ENCODE measurements around the gene NADK2. TPM values are rescaled to one million over a fixed set of nuclear protein-coding genes. Genes with fewer than 3 reads are reported as not detected.

Gene NADK2
- total and polyA plus RNA-seq, 2 experiments from 2014 or later, result 13.2 to 41.2 TPM

DNA sequence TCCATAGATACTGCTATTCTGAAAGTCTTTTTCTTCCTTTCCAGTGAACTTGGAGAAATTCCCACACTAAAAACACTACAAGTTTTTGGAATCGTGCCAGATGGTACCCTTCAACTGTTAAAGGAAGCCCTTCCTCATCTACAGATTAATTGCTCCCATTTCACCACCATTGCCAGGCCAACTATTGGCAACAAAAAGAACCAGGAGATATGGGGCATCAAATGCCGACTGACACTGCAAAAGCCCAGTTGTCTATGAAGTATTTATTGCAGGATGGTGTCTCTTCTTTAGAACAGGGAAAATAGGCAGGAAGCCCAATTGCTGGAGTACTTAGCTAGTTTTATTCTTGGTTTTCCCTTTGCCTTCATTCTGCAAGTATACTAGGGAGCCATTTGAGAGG is 60.0 kb downstream of the NADK2 start:
- Histone ChIP-seq H3K9ac (no peak overlapping the region), H3K4me1 (ENCODE audit: insufficient read depth) (no peaks in the 10 kb centered on the region), H2AFZ (no peak overlapping the region), H3K9me3 (ENCODE audit: low read depth) (no peaks in the 10 kb centered on the region), H3K4me3 (no peak overlapping the region), H3K36me3 (ENCODE audit: low read depth) (peaks cover 53% of the 10 kb centered on the region), H3K79me2 (ENCODE audit: insufficient read depth) (no peaks in the 10 kb centered on the region), H4K20me1 (ENCODE audit: insufficient read depth) (no peaks in the 10 kb centered on the region), H3K4me2 (ENCODE audit: unreplicated experiment) (no peak overlapping the region), H3K27ac (no peak overlapping the region), H3K9me2 (ENCODE audit: insufficient read depth) (no peaks in the 10 kb centered on the region), H3K27me3 (replicated peaks; ENCODE audit: insufficient read depth) (no peaks in the 10 kb centered on the region), H3F3A (ENCODE audit: insufficient read depth) (no peaks in the 10 kb centered on the region; the same call in 1 of the 2 replicates)
- WGBS, 2 experiments (ENCODE audit: low coverage in 1 of 2, low lambda C conversion rate in 2 of 2, missing lambda C conversion rate in 2 of 2), result 94 to 100% methylated on average over 2 of the region's 2 CpGs
- DNase-seq, result no peak
- in situ Hi-C loops (cut with MboI), result no loop called here
- TF ChIP-seq EZH2 (IDR thresholded peaks at IDR 0.05; ENCODE audit: insufficient read depth, poor library complexity, severe bottlenecking) (no peak), EZH2phosphoT487 (IDR thresholded peaks at IDR 0.05; ENCODE audit: insufficient read depth, low read depth) (no peak)

DNA sequence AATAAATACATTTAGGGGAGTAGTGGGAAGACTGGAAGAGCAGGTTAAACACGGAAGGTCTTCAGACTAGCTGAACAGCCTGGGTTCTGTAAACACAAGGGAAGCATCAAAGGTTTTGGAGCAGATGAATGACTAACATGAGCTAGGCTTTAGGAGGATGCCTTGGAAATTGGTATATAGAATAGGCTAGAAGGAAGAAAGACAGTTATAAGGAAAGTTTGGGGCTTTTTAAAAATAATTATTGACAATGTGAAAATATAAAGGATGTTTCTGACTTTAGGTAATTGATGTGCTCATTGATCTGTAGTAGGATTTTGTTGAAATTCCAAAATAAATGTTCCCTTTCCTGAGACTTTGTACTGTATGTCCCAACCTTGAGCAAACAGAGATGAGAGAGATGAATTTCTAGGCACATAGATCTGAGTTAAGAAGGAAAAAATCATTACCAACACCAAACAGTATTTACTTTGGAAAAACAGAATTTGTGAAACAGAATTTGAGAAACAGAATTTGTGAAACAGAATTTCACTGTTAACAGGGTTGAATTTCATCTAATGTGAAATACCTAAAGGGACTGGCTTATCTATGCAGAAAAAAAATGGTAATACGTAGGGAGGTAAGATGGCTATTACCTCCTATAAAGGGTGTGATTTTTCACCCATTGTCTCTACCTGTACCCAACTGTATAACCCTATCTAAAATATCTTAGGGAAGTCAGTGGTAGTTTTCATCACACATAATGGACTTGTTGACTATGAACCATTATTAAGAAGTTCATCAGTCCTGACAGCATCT is 61.0 kb downstream of the NADK2 start:
- Histone ChIP-seq H2AFZ (no peak overlapping the region), H3K9ac (no peak overlapping the region), H3K4me3 (no peak overlapping the region), H3K79me2 (ENCODE audit: insufficient read depth) (no peaks in the 10 kb centered on the region), H3K4me1 (ENCODE audit: insufficient read depth) (no peaks in the 10 kb centered on the region), H3K36me3 (ENCODE audit: low read depth) (peaks cover 60% of the 10 kb centered on the region), H3K9me2 (ENCODE audit: insufficient read depth) (no peaks in the 10 kb centered on the region), H3K4me2 (ENCODE audit: unreplicated experiment) (no peak overlapping the region), H3K27ac (no peak overlapping the region), H3F3A (ENCODE audit: insufficient read depth) (no peaks in the 10 kb centered on the region; the same call in 1 of the 2 replicates), H3K9me3 (ENCODE audit: low read depth) (no peaks in the 10 kb centered on the region), H3K27me3 (replicated peaks; ENCODE audit: insufficient read depth) (no peaks in the 10 kb centered on the region), H4K20me1 (ENCODE audit: insufficient read depth) (no peaks in the 10 kb centered on the region)
- DNase-seq, result no peak
- WGBS, 2 experiments (ENCODE audit: low coverage in 1 of 2, low lambda C conversion rate in 2 of 2, missing lambda C conversion rate in 2 of 2), result 98 to 100% methylated on average over 2 of the region's 2 CpGs
- TF ChIP-seq EZH2phosphoT487 (IDR thresholded peaks at IDR 0.05; ENCODE audit: insufficient read depth, low read depth), result no peak
- TF ChIP-seq EZH2 (IDR thresholded peaks at IDR 0.05; ENCODE audit: insufficient read depth, poor library complexity, severe bottlenecking), result no peak
- in situ Hi-C loops (cut with MboI), result no loop called here

DNA sequence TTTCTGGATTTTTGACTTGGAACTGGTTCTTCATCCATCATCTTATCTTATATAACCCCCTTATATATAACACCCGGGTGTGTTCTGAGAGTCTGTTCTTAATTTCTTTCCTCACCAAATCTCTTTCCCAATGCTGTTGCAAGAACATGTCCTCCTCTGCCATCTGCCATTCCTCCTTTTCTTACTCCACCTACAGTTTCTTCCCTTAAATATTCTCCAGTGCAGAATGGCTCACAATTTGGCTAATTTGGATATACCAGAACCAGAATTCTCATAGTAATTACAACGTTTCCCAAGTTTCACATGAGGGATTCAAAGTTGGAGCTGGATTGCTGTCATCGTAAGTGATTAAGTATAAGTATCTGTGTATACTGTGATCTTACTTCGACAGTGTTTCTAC is 61.8 kb downstream of the NADK2 start:
- TF ChIP-seq EZH2phosphoT487 (IDR thresholded peaks at IDR 0.05; ENCODE audit: insufficient read depth, low read depth), result no peak
- TF ChIP-seq EZH2 (IDR thresholded peaks at IDR 0.05; ENCODE audit: insufficient read depth, poor library complexity, severe bottlenecking), result no peak
- no peaks in the 10 kb centered on the region for H3K9me2 ChIP-seq (ENCODE audit: insufficient read depth)
- H3K9me3 ChIP-seq (ENCODE audit: low read depth), result no peaks in the 10 kb centered on the region
- H2AFZ ChIP-seq, result no peak overlapping the region
- no peak overlapping the region for H3K27ac ChIP-seq
- H3K4me3 ChIP-seq, result no peak overlapping the region
- peaks cover 65% of the 10 kb centered on the region for H3K36me3 ChIP-seq (ENCODE audit: low read depth)
- H3K4me1 ChIP-seq (ENCODE audit: insufficient read depth), result no peaks in the 10 kb centered on the region
- in situ Hi-C loops (cut with MboI), result no loop called here
- no peak overlapping the region for H3K9ac ChIP-seq
- H3F3A ChIP-seq (ENCODE audit: insufficient read depth), result no peaks in the 10 kb centered on the region; the same call in 1 of the 2 replicates
- H4K20me1 ChIP-seq (ENCODE audit: insufficient read depth), result no peaks in the 10 kb centered on the region
- H3K27me3 ChIP-seq (replicated peaks; ENCODE audit: insufficient read depth), result no peaks in the 10 kb centered on the region
- no peak for DNase-seq
- H3K79me2 ChIP-seq (ENCODE audit: insufficient read depth), result no peaks in the 10 kb centered on the region
- H3K4me2 ChIP-seq (ENCODE audit: unreplicated experiment), result no peak overlapping the region
- WGBS, 2 experiments (ENCODE audit: low coverage in 1 of 2, low lambda C conversion rate in 2 of 2, missing lambda C conversion rate in 2 of 2), result 96% methylated on average over 4 of the region's 4 CpGs

- H4K20me1 ChIP-seq (ENCODE audit: insufficient read depth), result no peaks in the 10 kb centered on the region
- H3F3A ChIP-seq (ENCODE audit: insufficient read depth), result no peaks in the 10 kb centered on the region; the same call in 1 of the 2 replicates
- H3K27ac ChIP-seq, result no peak overlapping the region
- H2AFZ ChIP-seq, result no peak overlapping the region
- H3K27me3 ChIP-seq (replicated peaks; ENCODE audit: insufficient read depth), result no peaks in the 10 kb centered on the region
- H3K4me3 ChIP-seq, result no peak overlapping the region
- no peak overlapping the region for H3K9ac ChIP-seq
- H3K36me3 ChIP-seq (ENCODE audit: low read depth), result peaks cover 71% of the 10 kb centered on the region
- H3K4me2 ChIP-seq (ENCODE audit: unreplicated experiment), result no peak overlapping the region
- in situ Hi-C loops (cut with MboI), result no loop called here
- no peak for DNase-seq
- no peaks in the 10 kb centered on the region for H3K9me2 ChIP-seq (ENCODE audit: insufficient read depth)
- no peaks in the 10 kb centered on the region for H3K9me3 ChIP-seq (ENCODE audit: low read depth)
- TF ChIP-seq EZH2 (IDR thresholded peaks at IDR 0.05; ENCODE audit: insufficient read depth, poor library complexity, severe bottlenecking), result no peak
- TF ChIP-seq EZH2phosphoT487 (IDR thresholded peaks at IDR 0.05; ENCODE audit: insufficient read depth, low read depth), result no peak
- no peaks in the 10 kb centered on the region for H3K4me1 ChIP-seq (ENCODE audit: insufficient read depth)
- no peaks in the 10 kb centered on the region for H3K79me2 ChIP-seq (ENCODE audit: insufficient read depth)
- 97 to 99% methylated on average over 3 of the region's 3 CpGs for WGBS, 2 experiments (ENCODE audit: low coverage in 1 of 2, low lambda C conversion rate in 2 of 2, missing lambda C conversion rate in 2 of 2)
These were observed 63.2 kb downstream of the NADK2 start for GRCh38 chr5:36178524-36178890.

Data from GM23248 (cell line).